ENCODE results near the gene OLAH. TPM values are rescaled to one million over a fixed set of nuclear protein-coding genes. Genes with fewer than 3 reads are reported as not detected.
A peak's percentile ranks its signal among the peaks of the same experiment; 100 is the strongest.

Gene OLAH
- total and polyA plus RNA-seq, 8 donors, result not detected

- no peaks in the 10 kb centered on the region for H3K9me3 ChIP-seq
- FAIRE-seq (no peak), ATAC-seq (peak; percentile 94 to 98 (median 95)), DNase-seq (peak; percentile 96 to 100 (median 98))
- TF ChIP-seq CTCF (IDR thresholded peaks at IDR 0.05), result no peak
- peak within 1 kb of the TSS; percentile 93 to 97 (median 96) for H3K27ac ChIP-seq
- H3K36me3 ChIP-seq, result no peaks in the 10 kb centered on the region
- intact Hi-C loops (cut with DNase I), result no loop called here
- WGBS, 2 donors, result 0 to 1% methylated on average over 71 to 84 of the region's 84 CpGs
- no peaks in the 10 kb centered on the region for H3K27me3 ChIP-seq
- peak within 1 kb of the TSS; percentile 79 to 98 (median 93) for H3K4me3 ChIP-seq
- peaks cover 0 to 21% (median 16%) of the 10 kb centered on the region in 3 donors for H3K4me1 ChIP-seq
Measured at GRCh38 chr10:15097011-15097812, 53.5 kb downstream of the OLAH start, which contains the start of gene RPP38. RPP38 (plus strand) TSS chr10:15097355; CDS start chr10:15103315, 5,960 bp downstream.

GRCh38 chr10:15099886-15100285, 56.1 kb downstream of the OLAH start:
- WGBS, 2 donors, result 44 to 56% methylated on average over 4 of the region's 4 CpGs
- no peak for TF ChIP-seq CTCF (IDR thresholded peaks at IDR 0.05)
- Histone ChIP-seq H3K4me1 (peaks cover 0 to 21% (median 16%) of the 10 kb centered on the region in 3 donors), H3K36me3 (peaks cover 0 to 14% (median 0%) of the 10 kb centered on the region in 3 donors), H3K27ac (no peak overlapping the region), H3K9me3 (no peaks in the 10 kb centered on the region), H3K27me3 (no peaks in the 10 kb centered on the region), H3K4me3 (no peak overlapping the region)
- intact Hi-C loops (cut with DNase I), result no loop called here
- DNase-seq, result no peak
- no peak for FAIRE-seq
- no peak for ATAC-seq

- no peaks in the 10 kb centered on the region for H3K27me3 ChIP-seq
- intact Hi-C loops (cut with DNase I), result no loop called here
- H3K27ac ChIP-seq, result no peak overlapping the region
- WGBS, 2 donors, result 91 to 96% methylated on average over 9 of the region's 9 CpGs
- FAIRE-seq (no peak), ATAC-seq (no peak), DNase-seq (no peak)
- TF ChIP-seq CTCF (IDR thresholded peaks at IDR 0.05), result no peak
- no peak overlapping the region for H3K4me3 ChIP-seq
- peaks cover 0 to 25% (median 0%) of the 10 kb centered on the region in 3 donors for H3K36me3 ChIP-seq
- H3K4me1 ChIP-seq, result peaks cover 0 to 13% (median 9%) of the 10 kb centered on the region in 3 donors
- no peaks in the 10 kb centered on the region for H3K9me3 ChIP-seq
Measured at GRCh38 chr10:15103513-15103912, 59.8 kb downstream of the OLAH start.

- no peak overlapping the region for H3K4me3 ChIP-seq
- no peaks in the 10 kb centered on the region for H3K9me3 ChIP-seq
- peak; percentile 68 to 84 (median 78) for TF ChIP-seq CTCF (IDR thresholded peaks at IDR 0.05)
- intact Hi-C loops (cut with DNase I), result no loop called here
- H3K4me1 ChIP-seq, result no peaks in the 10 kb centered on the region
- no peaks in the 10 kb centered on the region for H3K27me3 ChIP-seq
- ATAC-seq (peak; percentile 93 to 97 (median 94)), DNase-seq (peak in 5 of 6 donors; percentile 31 to 83 (median 64)), FAIRE-seq (no peak)
- WGBS, 2 donors, result 47% methylated on average over 8 of the region's 8 CpGs
- H3K27ac ChIP-seq, result no peak overlapping the region
- peaks cover 0 to 32% (median 0%) of the 10 kb centered on the region in 3 donors for H3K36me3 ChIP-seq
Measured at GRCh38 chr10:15106352-15107013, 62.7 kb downstream of the OLAH start.

Measured in pancreas (tissue), 10 donors.